Measurements from ENCODE around the gene FUT1. TPM values are rescaled to one million over a fixed set of nuclear protein-coding genes. Genes with fewer than 3 reads are reported as not detected.

The FUT1 gene
- total and polyA plus RNA-seq, 9 of the 15 experiments (the other 6 are each of a cell fraction or from before 2014, with no cell fraction given), result 2.3 to 18.5 (median 8.8) TPM

DNA sequence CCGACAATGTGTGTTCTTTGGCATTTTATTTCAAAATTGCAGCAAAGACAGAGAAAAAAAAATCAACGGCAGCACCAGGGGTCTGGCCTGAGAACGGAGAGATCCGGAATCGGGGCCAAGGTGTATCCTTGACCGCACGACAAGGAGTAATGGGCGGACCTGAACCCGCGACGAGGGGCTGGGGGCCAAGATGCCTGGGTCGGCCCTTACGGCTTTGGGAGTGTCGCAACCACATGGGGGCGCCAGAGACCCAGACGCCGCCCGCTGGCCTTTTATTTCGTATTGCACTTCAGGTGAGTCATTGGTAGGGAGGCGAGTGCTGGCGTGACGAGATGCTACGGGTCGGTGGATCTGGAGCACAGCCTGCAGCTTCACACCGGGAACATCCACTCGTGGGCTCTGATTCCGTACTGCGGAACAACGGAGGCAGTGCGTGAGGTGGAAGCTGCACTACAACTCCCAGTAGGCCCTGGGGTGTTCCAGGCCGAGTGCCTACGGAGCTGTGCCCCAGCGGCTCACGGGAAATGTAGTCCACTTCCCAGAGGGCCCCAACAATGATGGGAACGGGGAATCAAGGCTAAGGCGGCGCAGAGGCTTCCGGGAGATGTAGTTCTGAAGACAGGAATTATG lies 42.7 kb upstream of the FUT1 start (continued):
- TF ChIP-seq SMARCB1 (IDR thresholded peaks at IDR 0.05; ENCODE audit: insufficient read length, low read depth) (no peak), ZNF785 (CRISPR knock-in tag; IDR thresholded peaks at IDR 0.05) (no peak), ADNP (tag; IDR thresholded peaks at IDR 0.05) (no peak), SREBF2 (CRISPR knock-in tag; IDR thresholded peaks at IDR 0.05) (no peak), ZSCAN32 (CRISPR knock-in tag; IDR thresholded peaks at IDR 0.05) (no peak), ZNF707 (CRISPR knock-in tag; conservative IDR thresholded peaks at IDR 0.05) (no peak), ETS2 (tag; IDR thresholded peaks at IDR 0.05; ENCODE audit: borderline replicate concordance, poor library complexity, severe bottlenecking) (no peak), HLTF (IDR thresholded peaks at IDR 0.05) (peak; percentile 45; the same call in 1 of the 2 replicates), ZNF282 (CRISPR knock-in tag; IDR thresholded peaks at IDR 0.05) (no peak), C11orf30 (IDR thresholded peaks at IDR 0.05; ENCODE audit: low read depth) (no peak), PCBP2 (IDR thresholded peaks at IDR 0.05; ENCODE audit: low read depth, low read length, poor library complexity, severe bottlenecking) (no peak), E2F5 (CRISPR knock-in tag; IDR thresholded peaks at IDR 0.05) (no peak), HNRNPK (IDR thresholded peaks at IDR 0.05; ENCODE audit: low read depth, low read length, poor library complexity, severe bottlenecking) (no peak), CHD4 (IDR thresholded peaks at IDR 0.05; ENCODE audit: insufficient read depth, insufficient replicate concordance, low read depth, low read length, poor library complexity, severe bottlenecking) (no peak), ZNF23 (CRISPR knock-in tag; IDR thresholded peaks at IDR 0.05) (no peak), MAZ (CRISPR knock-in tag; conservative IDR thresholded peaks at IDR 0.05 in 1 of 2, IDR thresholded peaks at IDR 0.05 in 1 of 2) (peak; percentile 84 to 89), XRCC3 (IDR thresholded peaks at IDR 0.05) (no peak), BRF1 (IDR thresholded peaks at IDR 0.05; ENCODE audit: borderline replicate concordance, extremely low read depth, insufficient read length) (no peak), TRIM28 (IDR thresholded peaks at IDR 0.05) (no peak), PPARD (CRISPR knock-in tag; IDR thresholded peaks at IDR 0.05) (no peak), CC2D1A (IDR thresholded peaks at IDR 0.05) (peak; percentile 91)
- TF ChIP-seq, protein P1, sequence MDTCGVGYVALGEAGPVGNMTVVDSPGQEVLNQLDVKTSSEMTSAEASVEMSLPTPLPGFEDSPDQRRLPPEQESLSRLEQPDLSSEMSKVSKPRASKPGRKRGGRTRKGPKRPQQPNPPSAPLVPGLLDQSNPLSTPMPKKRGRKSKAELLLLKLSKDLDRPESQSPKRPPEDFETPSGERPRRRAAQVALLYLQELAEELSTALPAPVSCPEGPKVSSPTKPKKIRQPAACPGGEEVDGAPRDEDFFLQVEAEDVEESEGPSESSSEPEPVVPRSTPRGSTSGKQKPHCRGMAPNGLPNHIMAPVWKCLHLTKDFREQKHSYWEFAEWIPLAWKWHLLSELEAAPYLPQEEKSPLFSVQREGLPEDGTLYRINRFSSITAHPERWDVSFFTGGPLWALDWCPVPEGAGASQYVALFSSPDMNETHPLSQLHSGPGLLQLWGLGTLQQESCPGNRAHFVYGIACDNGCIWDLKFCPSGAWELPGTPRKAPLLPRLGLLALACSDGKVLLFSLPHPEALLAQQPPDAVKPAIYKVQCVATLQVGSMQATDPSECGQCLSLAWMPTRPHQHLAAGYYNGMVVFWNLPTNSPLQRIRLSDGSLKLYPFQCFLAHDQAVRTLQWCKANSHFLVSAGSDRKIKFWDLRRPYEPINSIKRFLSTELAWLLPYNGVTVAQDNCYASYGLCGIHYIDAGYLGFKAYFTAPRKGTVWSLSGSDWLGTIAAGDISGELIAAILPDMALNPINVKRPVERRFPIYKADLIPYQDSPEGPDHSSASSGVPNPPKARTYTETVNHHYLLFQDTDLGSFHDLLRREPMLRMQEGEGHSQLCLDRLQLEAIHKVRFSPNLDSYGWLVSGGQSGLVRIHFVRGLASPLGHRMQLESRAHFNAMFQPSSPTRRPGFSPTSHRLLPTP (IDR thresholded peaks at IDR 0.05; ENCODE audit: borderline replicate concordance, extremely low read depth, insufficient read length), result no peak
- TF ChIP-seq, protein P2, sequence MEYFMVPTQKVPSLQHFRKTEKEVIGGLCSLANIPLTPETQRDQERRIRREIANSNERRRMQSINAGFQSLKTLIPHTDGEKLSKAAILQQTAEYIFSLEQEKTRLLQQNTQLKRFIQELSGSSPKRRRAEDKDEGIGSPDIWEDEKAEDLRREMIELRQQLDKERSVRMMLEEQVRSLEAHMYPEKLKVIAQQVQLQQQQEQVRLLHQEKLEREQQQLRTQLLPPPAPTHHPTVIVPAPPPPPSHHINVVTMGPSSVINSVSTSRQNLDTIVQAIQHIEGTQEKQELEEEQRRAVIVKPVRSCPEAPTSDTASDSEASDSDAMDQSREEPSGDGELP (CRISPR knock-in tag; IDR thresholded peaks at IDR 0.05; ENCODE audit: borderline replicate concordance), result peak; percentile 86

Measured in K562 (cell line).